GM18526 (cell line): ENCODE measurements around the gene SLC22A23.

Source experiments
- POLR2A ChIP-seq: IDR thresholded peaks from 3 replicates; pipeline ENCODE4 v1.6.1; 2011; ENCODE audit not compliant: insufficient read length; ENCODE audit errors: extremely low read depth

The SLC22A23 gene

DNA sequence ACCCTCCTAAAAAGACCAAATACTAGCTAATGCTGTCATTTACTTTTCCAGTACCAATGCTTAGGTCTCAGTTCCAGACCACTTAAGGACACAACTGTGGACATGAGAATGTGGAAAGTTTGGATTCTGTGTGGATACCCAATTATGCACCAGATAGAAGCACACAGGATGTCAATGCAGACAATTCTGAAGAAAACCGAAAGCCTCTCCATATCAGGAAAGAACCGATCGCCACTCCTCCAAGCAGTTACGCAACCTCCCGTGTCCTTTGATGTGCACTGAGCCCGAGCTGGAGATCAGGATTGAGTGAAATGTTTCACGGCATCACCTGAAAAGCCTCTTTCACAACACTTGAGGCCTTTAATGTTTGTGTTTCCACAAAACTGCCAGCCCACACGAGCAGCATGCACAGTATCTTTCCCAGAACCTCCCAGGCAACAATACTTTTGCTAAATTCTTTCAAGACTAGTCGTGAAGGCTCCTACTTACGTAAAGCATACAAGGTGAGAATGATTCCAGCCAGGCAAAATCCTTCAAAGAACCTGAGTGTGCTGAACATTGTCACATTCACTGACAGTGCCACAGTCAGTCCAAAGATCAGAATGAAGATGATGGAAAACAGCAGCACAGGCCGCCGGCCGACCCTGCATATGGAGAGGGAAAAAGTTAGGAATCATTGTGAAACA, 47.0 kb downstream of the SLC22A23 start:
- no peak for TF ChIP-seq POLR2A

DNA sequence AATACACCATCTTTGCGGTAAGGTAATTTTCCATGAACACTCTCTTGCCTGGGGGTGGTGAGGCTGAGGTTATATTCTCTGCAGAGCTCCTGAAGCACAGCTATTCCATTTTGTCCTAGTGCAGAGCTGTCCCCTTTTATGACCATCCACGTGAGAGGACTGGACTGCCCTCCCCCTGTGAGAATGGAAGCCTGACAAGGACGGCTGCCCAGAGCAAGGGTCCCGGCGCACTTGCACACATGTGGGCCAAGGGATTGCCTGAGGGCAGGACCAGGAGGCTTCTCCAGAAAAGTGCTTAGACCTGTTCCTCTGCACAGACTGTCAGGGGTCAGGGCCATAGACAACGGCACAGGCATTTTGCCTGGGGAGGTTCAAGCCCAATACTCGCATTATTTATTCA, 48.2 kb downstream of the SLC22A23 start:
- no peak for TF ChIP-seq POLR2A

DNA sequence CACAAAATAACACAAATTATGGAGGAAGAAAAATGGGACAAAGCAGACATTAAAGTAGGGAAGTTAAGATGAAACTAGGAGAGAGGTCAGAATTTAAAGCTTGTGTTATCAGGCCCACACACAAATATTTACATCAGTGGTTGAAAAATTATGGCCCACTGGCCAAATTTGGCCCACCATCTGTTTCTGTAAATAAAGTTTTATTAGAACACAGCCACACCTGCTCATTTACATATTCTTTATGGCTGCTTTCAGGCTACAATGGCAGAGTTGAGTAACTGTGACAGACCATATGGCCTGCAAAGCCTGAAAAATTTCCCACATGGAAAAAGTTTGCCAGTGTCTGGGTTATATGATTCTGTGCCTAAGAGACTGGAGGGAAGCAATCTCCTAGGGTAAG, 49.0 kb downstream of the SLC22A23 start:
- TF ChIP-seq POLR2A, result no peak

DNA sequence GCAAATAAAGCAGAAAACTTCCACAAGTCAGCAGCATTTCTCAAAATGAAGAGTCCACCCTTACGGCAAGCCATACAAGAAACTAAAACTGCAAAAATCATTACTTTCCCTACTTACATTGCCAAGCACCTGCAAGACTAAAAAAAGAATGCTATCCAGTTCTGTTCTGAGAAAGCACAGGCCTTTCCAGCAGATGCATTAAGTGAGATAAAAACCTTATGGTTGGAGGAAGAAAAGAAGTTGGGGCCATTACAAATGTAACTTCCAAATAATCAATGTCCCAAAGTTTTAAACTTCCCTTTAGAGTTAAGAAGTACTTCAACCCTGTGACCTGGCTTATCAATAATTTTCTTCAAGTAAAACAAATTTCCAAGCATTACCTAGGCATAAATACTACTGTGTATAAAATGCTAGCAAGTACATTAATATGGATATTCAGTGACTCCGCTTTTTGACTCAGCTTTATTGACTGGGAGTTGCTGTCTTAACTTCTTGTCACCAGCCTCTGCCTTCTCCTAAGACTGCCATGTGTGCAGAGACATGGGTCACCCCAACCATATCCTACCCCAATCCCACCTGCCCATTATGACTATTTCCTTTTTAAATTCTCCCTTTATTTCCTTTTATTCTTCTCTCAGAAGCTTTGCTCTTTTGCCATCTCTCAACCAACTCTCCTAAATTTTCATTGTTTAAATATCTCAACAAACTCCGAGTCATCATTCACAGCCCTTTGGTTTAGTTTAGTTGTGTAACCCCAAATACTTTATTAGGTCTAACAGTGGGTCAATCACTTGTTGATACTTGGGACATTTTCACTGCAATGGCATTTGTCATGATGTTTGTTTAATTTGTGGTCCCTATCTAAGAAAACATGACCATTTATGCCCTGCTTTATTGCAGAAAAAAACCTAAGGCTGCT, 49.7 kb downstream of the SLC22A23 start:
- TF ChIP-seq POLR2A, result no peak

DNA sequence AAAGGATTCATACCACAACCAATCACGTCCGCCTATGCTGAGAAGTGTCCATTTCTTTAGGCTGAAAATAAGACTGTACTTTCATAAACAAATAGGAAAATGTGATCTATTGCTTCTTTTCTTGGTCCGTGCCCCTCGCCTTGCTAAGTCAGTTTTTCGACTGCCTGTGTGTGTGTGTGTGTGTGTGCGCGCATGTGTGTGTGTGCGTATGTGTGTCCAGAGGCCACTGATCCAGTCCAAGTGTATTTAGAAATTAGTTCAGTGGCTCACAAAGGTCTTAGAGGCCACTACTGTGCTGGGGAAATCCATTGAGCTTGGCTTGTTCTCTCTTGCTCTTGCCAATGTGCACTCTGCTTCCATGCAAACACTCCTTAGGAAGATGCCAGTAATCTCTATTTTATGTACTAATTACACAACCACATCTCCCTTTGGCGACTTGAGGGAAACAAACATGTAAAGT, 50.5 kb downstream of the SLC22A23 start:
- TF ChIP-seq POLR2A, result no peak

DNA sequence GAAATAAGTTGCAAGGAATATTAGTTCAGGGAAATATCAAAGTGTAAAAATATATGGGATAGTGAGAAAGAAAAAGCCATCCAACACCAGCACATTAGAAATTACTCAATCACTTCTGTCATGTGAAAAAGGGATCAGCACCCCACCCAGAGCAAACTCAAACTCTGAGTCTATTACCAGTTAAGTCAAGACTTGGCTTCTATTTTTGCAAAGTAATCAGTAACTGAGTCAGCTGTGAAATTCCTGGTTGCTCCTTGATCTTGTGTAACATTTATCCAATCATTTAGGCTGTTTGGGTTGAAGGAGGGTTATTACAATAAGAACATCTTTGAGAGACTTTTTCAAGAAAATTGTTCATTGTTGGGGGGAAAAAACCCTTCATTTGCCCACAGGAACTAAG, 51.2 kb downstream of the SLC22A23 start:
- TF ChIP-seq POLR2A, result no peak

DNA sequence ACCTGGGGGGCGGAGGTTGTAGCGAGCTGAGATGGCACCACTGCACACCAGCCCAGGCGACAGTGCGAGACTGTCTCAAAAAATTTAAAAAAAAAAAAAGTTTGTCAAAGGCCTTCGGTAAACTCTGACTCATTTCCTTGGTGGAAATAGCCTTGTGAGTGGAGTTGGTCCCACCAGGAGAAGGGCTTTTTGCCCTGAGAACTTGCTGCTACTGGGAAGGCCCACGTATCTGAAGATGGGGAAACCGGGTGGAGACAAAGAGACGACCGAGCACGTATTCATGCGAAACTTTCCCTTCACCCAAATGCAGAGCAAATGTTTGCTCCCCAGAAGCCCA, 51.7 kb downstream of the SLC22A23 start:
- no peak for TF ChIP-seq POLR2A

DNA sequence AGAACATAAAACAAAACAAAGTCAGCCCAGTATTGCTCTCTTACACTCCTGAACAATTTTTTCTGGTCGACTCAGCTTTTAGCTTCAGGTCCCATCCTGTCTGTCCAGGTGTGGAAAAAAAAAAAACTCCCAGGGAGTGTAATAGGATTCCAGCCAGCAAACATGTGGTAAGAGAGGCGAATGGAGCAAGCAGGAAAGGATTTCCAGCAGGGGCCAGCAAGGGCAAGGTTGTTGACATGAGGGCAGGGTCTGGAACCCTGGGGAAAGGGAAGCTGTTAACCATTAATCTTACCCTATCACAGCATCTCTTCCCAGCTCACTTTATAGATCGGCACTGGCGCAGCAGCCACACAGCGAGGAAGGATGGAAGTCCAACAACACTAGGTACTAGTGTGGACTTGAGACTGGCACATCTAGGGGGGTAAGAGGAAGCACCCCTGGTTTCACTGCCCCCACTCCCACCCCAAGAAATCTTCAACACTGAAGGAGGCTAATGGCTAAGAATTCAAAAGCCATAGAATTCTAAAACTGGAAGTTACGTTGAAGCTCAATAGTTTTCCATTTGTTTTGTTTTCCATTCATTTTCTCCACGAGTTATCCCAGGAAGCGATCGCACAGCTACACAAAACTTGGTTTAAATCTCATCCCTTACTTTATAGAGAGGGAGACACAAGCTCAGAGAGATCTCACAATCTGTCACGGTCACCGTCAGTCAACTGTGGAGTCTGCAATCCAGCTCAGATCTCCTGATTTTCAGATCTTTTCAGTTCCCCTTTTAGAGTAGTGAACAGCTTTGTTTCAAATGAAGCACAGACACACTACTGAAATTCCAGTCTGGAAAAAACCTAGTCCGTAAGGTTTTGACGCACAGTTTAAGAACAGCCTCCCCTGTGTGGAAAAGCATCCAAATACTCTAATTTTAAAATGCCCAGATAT, 53.3 kb downstream of the SLC22A23 start:
- no peak for TF ChIP-seq POLR2A

DNA sequence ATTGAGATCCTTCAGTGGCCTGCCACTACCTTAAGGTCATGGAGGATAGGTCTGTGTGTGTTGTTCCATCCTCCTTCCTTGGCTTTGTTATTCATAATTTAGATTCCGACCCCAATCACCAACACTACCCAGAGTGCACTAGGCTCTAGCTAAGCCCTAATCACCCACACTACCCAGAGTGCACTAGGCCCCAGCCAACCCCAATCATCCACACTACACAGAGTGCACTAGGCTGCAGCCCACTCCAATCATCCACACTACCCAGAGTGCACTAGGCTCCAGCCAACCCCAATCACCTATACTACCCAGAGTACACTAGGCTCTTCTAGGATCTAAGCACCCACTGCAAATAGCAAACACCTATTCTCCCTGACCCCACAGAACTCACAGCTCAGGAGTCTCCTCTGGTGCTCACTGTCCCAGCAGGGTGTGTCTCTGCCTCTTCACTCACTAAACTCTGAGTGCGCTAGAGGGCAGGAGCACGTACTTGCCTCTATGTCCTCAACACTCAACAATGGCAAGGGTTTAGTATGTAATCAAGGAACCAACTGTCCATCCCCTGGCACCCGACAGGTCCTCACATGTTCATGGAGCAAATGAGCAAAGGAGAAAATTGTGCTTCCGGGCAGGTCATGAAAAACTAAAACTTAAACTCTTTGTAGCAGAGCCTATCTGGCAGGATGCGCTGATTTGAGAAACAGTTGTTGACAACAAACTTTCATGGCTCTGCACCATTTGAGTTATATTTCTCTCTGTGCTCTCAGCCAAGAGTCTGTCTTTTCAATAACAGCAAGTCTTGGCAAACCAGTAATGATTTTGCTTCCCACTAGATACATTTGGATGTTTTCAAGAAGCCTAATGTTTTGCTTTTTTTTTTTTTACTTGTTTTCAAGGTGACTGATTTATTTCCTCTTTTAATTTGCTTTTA, 54.3 kb downstream of the SLC22A23 start:
- TF ChIP-seq POLR2A, result no peak

DNA sequence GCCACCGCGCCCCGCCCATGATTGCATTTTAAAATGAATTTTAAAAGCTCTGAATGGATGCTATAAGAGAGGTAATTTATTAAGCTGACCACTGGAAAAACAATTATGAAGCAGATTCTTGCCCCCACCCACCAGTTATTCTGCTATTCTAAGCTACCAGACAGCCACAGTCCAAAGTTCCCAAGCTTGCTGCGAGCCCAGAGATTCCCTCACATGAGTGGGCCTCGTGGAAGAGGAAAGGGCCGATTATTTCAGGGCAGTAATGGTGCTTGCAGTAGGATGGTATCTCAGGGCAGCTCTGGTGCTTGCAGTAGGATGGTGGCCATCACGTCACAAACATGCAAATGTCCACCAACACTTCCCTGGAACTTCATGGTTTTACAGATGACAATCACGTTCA, 56.7 kb downstream of the SLC22A23 start:
- no peak for TF ChIP-seq POLR2A

DNA sequence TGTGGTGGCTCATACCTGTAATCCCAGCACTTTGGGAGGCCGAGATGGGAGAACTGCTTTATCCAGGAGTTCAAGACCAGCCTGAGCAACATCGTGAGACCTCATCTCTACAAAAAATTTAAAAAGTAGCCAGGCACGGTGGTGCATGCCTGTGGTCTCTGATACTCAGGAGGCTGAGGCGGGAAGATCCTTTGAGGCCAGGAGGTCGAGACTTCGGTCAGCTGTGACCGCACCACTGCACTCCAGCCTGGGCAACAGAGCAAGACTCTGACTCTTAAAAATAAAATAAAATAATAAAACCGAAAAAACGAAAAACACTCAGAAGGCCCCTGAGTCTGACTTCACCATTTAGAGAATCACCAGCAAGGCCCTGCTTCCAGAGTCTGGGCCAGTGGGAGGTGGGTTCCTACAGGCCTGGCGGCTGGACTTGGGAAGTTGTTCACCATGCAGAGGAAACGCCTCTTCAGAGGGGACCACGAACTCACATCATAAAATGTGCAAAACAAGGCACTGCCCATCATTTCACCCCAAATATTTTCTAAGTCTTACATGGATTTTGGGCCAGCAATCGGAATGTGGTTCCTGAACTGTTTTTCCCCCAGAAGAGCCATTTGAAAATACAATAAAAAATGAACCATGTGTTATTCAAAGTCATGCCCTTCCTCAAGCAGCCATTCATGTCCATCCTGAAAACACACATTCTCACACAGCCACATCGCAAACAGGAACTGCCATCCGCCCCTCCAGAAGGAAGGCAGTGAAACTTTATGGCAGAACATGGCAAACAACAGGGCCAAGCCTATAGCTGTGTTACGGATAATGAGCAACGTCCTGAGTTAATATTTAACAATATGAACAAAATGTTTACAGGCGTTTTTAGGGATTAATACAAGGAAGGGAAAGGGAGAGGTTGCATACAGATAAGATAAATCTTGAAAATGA, 57.8 kb downstream of the SLC22A23 start:
- no peak for TF ChIP-seq POLR2A

DNA sequence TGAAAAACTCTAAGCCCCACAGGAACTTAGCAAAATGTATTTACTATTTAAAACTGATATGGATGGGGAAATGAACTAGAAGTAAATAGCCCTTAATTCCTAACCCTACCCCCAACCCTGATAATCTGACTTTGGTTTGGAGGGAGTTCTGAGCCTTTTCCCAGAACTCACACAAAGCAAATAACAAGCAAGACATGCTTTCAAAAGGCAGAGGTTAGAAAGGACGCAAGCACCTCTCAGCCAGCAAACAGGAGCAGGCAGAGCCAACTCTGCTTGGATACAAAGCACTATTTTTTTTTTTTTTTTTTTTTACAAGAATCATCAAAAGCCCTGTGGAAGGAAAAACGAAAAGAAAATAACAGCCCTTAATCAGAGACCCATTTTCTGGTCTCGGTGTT, 58.7 kb downstream of the SLC22A23 start:
- no peak for TF ChIP-seq POLR2A
